GM20000 (cell line): ENCODE results near the gene PTP4A2.

Source experiments
- DNase-seq: peaks from one replicate; pipeline ENCODE4 v3.0.0; 2012; ENCODE audit warnings: low spot score
- TF ChIP-seq, protein P1 (sequence below): IDR thresholded peaks from 2 replicates; pipeline ENCODE4 v1.5.1; 2012; ENCODE audit warnings: mild to moderate bottlenecking, control low read depth; ENCODE audit errors: extremely low read depth, missing control alignments

PTP4A2 gene

DNA sequence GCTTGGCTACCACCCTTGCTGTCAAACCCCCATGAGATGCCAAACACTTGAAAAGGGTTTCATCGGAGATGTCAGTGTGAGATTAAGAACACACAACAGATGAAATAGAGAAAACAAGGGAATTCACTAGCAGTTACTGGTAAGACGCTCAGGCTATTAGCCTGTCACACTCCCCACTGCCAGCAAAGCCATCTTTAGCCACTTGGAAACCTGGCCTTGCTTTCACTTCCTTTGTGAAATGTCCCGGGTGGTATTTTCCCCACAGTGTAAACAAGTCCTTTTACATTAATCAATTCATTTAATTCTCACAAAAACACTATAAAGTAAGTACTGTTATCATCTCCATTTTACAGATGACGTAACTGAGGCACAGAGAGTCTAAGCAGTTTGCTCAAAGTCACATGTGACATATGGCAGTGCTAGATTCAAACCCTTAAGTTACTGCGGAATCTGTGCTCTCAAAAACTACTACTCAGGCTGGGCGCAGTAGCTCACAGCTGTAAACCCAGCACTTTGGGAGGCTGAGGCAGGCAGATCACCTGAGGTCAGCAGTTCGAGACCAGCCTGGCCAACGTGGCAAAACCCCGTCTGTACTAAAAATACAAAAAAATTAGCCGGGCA, 42.8 kb upstream of the PTP4A2 start:
- DNase-seq: no peak
- TF ChIP-seq, protein P1, sequence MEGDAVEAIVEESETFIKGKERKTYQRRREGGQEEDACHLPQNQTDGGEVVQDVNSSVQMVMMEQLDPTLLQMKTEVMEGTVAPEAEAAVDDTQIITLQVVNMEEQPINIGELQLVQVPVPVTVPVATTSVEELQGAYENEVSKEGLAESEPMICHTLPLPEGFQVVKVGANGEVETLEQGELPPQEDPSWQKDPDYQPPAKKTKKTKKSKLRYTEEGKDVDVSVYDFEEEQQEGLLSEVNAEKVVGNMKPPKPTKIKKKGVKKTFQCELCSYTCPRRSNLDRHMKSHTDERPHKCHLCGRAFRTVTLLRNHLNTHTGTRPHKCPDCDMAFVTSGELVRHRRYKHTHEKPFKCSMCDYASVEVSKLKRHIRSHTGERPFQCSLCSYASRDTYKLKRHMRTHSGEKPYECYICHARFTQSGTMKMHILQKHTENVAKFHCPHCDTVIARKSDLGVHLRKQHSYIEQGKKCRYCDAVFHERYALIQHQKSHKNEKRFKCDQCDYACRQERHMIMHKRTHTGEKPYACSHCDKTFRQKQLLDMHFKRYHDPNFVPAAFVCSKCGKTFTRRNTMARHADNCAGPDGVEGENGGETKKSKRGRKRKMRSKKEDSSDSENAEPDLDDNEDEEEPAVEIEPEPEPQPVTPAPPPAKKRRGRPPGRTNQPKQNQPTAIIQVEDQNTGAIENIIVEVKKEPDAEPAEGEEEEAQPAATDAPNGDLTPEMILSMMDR: no peak

DNA sequence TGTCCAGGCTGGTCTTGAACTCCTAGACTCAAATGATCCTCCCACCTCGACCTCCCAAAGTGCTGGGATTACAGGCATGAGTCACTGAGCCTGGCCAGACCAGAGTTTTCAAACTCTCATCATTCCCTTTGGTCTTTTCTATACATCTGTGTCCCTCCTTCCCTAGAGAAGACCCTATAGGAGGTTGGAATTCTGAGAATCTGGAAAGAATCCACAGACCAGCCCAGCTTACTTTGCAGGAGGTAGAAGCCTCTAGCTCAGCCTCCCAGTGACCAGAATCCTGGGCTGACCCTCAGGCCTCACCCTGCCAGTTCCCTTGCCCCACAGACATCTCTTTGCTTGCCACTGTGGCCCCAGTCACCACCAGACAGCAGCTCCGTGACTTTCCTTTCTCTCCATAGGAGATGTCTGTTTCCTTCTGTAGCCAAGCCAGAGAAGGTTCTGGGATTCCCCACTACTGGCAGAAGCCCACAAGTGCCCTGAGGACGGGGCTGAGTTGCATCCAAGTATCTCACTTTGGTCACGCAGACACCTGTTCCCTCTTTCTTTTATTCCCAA, 40.8 kb upstream of the PTP4A2 start:
- TF ChIP-seq, protein P1: no peak
- DNase-seq: no peak

DNA sequence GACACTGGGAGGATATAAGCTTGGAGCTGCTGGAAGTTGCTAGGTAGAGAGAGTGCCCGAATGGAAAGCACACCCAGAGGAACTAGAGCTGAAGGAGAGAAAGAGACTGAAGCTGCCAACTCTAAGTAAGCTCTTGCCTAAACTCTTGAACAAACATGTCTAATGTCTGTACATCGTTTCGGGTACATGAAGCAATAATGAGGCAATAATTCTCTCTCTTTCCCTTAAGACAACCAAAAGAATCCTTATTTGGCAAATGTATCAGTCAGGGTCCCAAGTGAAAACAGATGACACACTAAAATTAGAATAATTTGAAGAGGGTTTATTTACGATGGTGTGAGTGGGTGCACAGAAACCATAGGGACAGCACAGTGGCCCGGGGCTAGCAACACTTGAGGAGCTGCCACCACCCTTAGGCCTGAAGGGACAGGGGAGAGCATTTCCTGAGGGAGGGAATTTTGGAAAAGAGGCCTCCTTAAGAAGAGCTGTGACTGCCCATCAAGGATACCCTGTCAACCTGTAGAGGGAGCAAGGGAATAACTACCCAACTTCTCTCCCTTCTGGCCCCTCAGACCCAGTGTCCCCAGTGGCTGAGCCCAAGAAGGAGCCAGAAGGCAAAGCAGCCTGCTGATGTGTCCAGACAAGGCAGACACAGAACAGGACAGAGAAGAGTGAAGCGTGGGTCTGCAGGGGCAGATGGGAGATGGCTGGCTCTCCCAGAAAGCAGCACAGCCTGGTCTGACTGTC, 39.4 kb upstream of the PTP4A2 start:
- TF ChIP-seq, protein P1: no peak
- no peak for DNase-seq

DNA sequence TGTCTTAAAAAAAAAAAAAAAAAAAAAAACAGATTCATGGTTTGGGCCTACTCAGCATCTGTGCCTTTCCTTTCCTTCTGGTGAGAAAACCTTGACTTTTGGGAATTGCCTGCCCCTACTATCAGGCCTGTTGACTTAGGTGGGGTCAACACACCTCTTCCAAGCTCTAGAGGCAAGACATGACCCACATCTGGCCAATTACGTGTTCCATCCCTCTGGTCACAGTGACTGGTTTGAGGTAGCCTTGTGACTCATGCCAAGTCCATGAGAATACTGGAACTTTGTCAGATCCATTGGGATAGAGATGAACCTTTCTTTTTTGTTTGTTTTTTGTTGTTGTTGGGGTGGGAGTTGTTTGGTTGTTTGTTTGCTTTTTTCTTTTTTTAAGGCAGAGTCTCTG, 38.2 kb upstream of the PTP4A2 start:
- TF ChIP-seq, protein P1: no peak
- DNase-seq: no peak

DNA sequence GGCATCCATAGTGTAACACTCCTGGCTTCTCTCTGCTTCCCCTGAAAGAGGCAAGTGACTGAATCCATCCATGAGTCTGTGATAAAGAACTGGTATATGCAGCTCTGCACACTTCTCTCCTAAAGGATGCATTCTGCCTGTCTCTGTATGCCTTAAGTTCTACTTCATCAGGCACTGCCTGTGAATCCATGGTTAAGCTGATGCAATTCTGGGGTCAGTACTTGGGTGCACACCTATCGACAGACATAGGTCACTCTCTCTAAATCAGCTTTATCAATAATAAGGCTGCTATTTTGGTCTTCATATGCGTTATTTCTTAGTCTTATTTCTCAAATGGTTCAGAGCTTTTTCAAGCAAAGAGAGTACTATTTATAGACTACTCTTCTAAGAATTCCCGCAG, 32.7 kb upstream of the PTP4A2 start:
- no peak for DNase-seq
- TF ChIP-seq, protein P1: no peak

DNA sequence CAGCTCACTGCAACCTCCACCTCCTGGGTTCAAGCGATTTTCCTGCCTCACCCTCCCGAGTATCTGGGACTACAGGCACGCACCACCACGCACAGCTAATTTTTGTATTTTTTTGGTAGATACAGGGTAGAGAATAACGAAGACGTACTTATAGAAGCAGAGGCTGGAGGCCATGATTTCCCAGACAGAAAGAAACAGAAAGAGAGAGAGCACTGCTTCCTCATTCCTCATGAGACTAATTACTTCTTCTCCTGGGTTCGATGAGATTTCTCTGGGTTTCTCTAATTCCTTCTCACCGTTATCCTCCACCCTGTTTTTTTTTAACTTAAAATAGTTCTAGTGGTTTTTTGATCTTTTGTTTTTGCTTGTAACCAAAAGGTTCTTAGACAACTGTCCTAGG, 23.4 kb upstream of the PTP4A2 start:
- TF ChIP-seq, protein P1: no peak
- no peak for DNase-seq

DNA sequence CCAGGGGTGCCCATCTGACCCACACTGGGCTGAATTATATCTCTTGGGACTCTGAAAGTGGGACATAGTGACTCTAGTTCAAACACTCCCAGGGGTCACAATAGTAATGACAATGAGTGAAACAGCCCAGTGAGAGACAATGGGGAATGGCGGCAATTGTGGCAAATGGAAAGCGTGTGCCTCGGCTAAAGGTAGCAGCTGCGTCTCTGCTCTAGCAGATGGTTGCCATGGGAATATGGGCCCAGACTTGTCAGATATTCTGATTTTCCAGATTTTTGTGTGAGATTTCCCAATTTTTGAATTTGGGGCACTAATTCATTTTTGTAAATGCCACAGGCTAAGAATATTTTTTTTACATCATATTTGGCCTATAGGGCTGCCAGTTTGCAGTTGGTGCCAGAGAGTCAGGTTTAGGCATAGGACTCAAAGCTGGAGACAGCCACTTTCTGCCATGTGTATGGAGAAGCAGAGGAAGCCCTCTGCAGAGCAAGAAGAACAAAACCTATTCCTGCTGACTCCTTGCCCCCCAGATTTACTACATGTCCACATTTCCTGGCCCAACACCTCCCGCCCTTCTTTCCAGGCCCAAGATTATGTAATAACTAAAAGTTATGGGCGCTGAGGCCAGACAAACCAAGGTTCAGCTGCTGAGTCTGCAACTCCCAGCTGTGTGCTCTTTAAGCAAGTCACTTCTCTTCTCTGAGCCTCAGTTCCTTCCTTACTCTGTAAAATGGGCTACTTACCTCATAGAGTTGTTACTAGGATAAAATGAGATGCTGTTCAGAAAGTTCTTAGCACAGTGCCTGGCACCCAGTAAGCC, 21.6 kb upstream of the PTP4A2 start:
- TF ChIP-seq, protein P1: no peak
- DNase-seq: no peak
